SK-N-SH treated with all-trans-retinoic acid at 6 μM for 48 hours (cell line): Measurements from ENCODE around the gene CBARP.
"Not testable (repeated sequence)": the region's sequence is repeated elsewhere in the genome, so short reads cannot be mapped to it uniquely, and the experiment has no call there.

ENCODE experiments used
- ATAC-seq: fragments of 200-7000 bp; cut with Tn5 transposase; 3 replicates; pipeline ENCODE4 v1.9.1; 2020; ENCODE audit warnings: mild to moderate bottlenecking, moderate library complexity
- ARNTL ChIP-seq: fragments of 450-650 bp; formaldehyde crosslinking; IDR thresholded peaks from 2 replicates; pipeline ENCODE4 v1.5.0; 2020; ENCODE audit warnings: low read depth, mild to moderate bottlenecking, moderate library complexity, borderline replicate concordance
- BACH2 ChIP-seq: fragments of 250-450 bp; sonication (Bioruptor Pico); IDR thresholded peaks from 2 replicates; pipeline ENCODE4 v1.9.0; 2021; ENCODE audit warnings: mild to moderate bottlenecking, borderline replicate concordance
- CSDC2 ChIP-seq: fragments of 250-450 bp; sonication (Bioruptor Pico); IDR thresholded peaks from 2 replicates; pipeline ENCODE4 v1.5.0; 2020; ENCODE audit warnings: mild to moderate bottlenecking, moderate library complexity
- ESRRG ChIP-seq: fragments of 250-450 bp; sonication (Bioruptor Pico); IDR thresholded peaks from 2 replicates; pipeline ENCODE4 v1.6.1; 2021; ENCODE audit warnings: mild to moderate bottlenecking
- GLIS3 ChIP-seq: fragments of 250-450 bp; sonication (Bioruptor Pico); IDR thresholded peaks from 2 replicates; pipeline ENCODE4 v1.5.0; 2020; ENCODE audit warnings: mild to moderate bottlenecking, moderate library complexity
- OSR1 ChIP-seq: fragments of 250-450 bp; sonication (Bioruptor Pico); IDR thresholded peaks from 2 replicates; pipeline ENCODE4 v1.8.0; 2022; ENCODE audit warnings: moderate library complexity, mild to moderate bottlenecking, inconsistent platforms
- PPARA ChIP-seq: fragments of 250-450 bp; sonication (Bioruptor Pico); IDR thresholded peaks from 2 replicates; pipeline ENCODE4 v1.5.0; 2020; ENCODE audit warnings: mild to moderate bottlenecking, borderline replicate concordance
- RARB ChIP-seq: fragments of 250-450 bp; sonication (Bioruptor Pico); IDR thresholded peaks from 2 replicates; pipeline ENCODE4 v1.8.0; 2021; ENCODE audit warnings: mild to moderate bottlenecking, moderate library complexity
- SNAI2 ChIP-seq: fragments of 250-450 bp; sonication (Bioruptor Pico); IDR thresholded peaks from 2 replicates; pipeline ENCODE4 v1.5.0; 2020; ENCODE audit warnings: mild to moderate bottlenecking, moderate library complexity
- TOX ChIP-seq: fragments of 250-450 bp; sonication (Bioruptor Pico); IDR thresholded peaks from 2 replicates; pipeline ENCODE4 v1.8.0; 2021; ENCODE audit warnings: mild to moderate bottlenecking, moderate library complexity, borderline replicate concordance
- ZC3H10 ChIP-seq: fragments of 250-450 bp; sonication (Bioruptor Pico); IDR thresholded peaks from 2 replicates; pipeline ENCODE4 v1.5.1; 2021; ENCODE audit warnings: mild to moderate bottlenecking, moderate library complexity
- ZNF565 ChIP-seq: fragments of 450-650 bp; formaldehyde crosslinking; conservative IDR thresholded peaks from 2 replicates; pipeline ENCODE4 v1.5.0; 2020; ENCODE audit warnings: low read depth, mild to moderate bottlenecking, moderate library complexity
- ZNF70 ChIP-seq: fragments of 450-650 bp; formaldehyde crosslinking; IDR thresholded peaks from 2 replicates; pipeline ENCODE4 v1.5.0; 2020; ENCODE audit warnings: mild to moderate bottlenecking, moderate library complexity
- ZNF8 ChIP-seq: fragments of 450-650 bp; formaldehyde crosslinking; IDR thresholded peaks from 2 replicates; pipeline ENCODE4 v1.5.0; 2020; ENCODE audit warnings: mild to moderate bottlenecking, moderate library complexity
- TF ChIP-seq, protein P1 (sequence below): fragments of 250-450 bp; sonication (Bioruptor Pico); IDR thresholded peaks from 2 replicates; pipeline ENCODE4 v1.8.0; 2020; ENCODE audit warnings: mild to moderate bottlenecking, moderate library complexity, borderline replicate concordance
- TF ChIP-seq, protein P2 (sequence below): fragments of 250-450 bp; sonication (Bioruptor Pico); IDR thresholded peaks from 2 replicates; pipeline ENCODE4 v1.5.1; 2020; ENCODE audit warnings: low read depth, mild to moderate bottlenecking, moderate library complexity
- TF ChIP-seq, protein P3 (sequence below): fragments of 250-450 bp; sonication (Bioruptor Pico); IDR thresholded peaks from 2 replicates; pipeline ENCODE4 v1.5.1; 2021; ENCODE audit warnings: mild to moderate bottlenecking, moderate library complexity
- TF ChIP-seq, protein P4 (sequence below): fragments of 250-450 bp; sonication (Bioruptor Pico); IDR thresholded peaks from 2 replicates; pipeline ENCODE4 v1.5.0; 2020; ENCODE audit warnings: mild to moderate bottlenecking, moderate library complexity

CBARP gene

DNA sequence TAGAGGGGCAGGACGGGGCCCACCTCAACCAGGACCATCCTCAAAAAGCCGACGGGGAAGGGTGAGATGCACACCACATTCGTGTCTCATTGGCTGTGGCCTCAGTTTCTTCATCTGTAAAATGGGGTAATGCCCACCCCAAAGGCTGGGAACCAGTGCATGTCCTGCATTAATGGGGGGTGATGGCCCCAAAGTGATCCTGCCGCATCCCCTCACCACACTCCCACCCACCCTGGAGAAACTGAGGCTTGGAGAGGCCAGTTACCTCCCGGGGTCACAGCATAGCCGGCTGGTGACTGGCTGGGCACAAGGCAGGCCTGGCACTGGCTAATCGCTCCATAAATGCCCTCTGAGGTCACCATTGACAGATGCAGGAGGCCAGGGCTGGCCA lies 9.9 kb upstream of the CBARP start:
- TF ChIP-seq ZNF8 (CRISPR knock-in tag) (no peak), GLIS3 (CRISPR knock-in tag) (no peak), OSR1 (CRISPR knock-in tag) (no peak)
- TF ChIP-seq, protein P1, sequence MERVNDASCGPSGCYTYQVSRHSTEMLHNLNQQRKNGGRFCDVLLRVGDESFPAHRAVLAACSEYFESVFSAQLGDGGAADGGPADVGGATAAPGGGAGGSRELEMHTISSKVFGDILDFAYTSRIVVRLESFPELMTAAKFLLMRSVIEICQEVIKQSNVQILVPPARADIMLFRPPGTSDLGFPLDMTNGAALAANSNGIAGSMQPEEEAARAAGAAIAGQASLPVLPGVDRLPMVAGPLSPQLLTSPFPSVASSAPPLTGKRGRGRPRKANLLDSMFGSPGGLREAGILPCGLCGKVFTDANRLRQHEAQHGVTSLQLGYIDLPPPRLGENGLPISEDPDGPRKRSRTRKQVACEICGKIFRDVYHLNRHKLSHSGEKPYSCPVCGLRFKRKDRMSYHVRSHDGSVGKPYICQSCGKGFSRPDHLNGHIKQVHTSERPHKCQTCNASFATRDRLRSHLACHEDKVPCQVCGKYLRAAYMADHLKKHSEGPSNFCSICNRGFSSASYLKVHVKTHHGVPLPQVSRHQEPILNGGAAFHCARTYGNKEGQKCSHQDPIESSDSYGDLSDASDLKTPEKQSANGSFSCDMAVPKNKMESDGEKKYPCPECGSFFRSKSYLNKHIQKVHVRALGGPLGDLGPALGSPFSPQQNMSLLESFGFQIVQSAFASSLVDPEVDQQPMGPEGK (CRISPR knock-in tag): no peak
- no peak; the same call in 1 of the 3 replicates for ATAC-seq

DNA sequence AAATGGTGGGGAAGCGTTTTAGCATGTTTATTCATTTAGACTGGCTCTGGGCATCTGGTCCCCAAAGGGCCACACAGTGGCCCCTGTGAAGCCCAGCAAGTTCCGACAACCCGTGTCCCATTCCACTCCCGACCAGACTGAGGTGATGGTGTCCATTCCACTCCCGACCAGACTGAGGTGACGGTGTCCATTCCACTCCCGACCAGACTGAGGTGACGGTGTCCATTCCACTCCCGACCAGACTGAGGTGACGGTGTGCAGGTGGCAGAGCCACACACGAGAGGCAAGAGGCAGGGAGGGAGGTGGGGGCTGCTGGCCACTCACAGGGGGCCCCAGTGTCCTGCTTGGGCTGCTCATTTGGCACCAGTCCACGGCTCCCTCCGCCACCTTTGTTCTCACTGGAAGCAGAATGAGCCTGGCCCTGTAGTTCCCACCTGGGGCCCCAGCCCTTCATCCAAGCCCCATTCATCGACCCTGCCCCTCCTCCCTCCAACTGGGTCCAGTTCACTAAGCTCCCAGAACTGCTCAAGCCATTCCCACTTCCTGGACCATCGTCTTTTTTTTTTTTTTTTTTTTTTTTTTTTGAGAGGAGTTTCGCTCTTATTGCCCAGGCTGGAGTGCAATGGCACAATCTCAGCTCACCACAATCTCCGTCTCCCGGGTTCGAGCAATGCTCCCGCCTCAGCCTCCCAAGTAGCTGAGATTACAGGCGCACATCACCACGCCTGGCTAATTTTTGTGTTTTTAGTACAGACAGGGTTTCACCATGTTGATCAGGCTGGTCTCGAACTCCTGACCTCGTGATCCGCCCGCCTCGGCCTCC lies 8.7 kb upstream of the CBARP start:
- not testable (repeated sequence) for ATAC-seq

DNA sequence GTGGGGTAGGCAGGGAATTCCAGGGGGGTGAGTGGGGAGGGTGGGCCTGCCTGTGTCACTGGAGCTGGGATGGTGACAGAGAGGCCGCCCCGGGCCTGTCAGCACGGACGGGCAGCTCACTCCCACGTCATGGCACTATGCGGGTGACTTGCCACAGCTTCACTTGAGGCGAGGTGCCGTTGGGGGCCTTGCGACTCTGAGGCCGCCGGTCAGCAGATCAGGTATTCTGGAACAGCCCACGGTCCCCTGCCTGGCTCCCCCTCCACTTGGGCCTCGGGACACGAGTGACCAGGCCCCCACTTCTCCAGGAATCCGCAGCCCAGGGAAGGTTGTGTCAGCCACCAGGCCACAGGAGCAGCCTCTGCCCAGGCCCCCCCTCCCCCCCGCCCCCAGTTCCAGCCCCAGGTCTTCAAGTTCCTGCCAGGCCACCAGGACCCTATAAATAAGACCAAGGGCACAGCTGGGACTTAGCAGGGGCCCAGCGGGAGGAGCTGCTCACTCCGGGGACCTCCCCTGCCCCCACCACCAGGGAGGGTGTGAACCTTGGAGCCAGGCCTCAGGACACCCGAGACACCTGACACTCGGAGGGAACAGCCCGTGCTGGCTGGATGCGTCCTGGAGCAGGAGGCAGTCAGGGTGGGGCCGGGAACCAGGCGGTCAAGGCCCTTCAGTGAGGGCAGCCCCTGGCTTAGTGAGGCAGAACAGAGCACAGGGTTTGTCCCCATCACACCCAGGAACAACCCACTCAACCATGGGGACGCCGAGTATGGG lies 7.9 kb upstream of the CBARP start:
- TF ChIP-seq, protein P2, sequence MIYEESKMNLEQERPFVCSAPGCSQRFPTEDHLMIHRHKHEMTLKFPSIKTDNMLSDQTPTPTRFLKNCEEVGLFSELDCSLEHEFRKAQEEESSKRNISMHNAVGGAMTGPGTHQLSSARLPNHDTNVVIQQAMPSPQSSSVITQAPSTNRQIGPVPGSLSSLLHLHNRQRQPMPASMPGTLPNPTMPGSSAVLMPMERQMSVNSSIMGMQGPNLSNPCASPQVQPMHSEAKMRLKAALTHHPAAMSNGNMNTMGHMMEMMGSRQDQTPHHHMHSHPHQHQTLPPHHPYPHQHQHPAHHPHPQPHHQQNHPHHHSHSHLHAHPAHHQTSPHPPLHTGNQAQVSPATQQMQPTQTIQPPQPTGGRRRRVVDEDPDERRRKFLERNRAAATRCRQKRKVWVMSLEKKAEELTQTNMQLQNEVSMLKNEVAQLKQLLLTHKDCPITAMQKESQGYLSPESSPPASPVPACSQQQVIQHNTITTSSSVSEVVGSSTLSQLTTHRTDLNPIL (CRISPR knock-in tag): no peak
- TF ChIP-seq ESRRG (CRISPR knock-in tag) (no peak), ZC3H10 (CRISPR knock-in tag) (no peak)
- TF ChIP-seq, all 23 proteins: peak for 0
- no peak for ATAC-seq

DNA sequence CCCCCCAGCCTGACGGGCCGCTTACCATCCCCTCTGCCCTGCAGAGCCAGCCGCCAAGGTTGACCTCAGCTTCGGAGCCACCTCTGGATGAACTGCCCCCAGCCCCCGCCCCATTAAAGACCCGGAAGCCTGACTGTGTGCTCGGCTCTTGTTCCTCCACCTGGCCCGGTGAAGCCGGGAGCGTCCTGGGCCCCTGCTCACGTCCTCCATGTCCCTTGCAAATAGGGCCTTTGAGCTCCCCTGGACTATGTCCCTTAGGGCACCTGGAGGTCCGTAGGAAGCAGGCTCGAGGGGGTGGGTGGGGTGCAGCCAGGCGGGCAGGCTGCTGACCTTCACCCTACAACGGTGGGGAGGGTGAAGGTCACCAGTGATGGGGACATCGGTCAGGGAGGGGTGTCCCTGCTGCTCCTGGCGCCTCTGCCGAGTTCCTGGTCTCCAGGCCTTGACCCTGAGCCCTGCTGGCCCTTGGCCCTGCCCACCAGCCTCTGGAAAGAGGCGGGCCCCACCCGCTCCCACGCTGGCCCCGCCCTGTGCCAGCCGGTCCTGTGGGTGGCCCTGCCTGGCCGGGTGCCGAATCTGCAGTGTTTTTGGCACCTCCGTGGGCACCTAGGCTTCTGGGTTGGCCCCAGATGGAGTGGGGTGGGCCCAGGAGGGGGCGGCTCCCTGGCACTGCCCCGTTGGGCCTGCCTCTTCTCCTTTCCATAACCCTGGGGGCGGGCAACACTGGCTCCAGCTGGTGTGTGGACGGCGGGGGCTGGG lies 7.1 kb upstream of the CBARP start:
- no peak for ATAC-seq
- TF ChIP-seq BACH2 (CRISPR knock-in tag): no peak
- no peak for TF ChIP-seq ARNTL
- no peak for TF ChIP-seq TOX (CRISPR knock-in tag)
- TF ChIP-seq, protein P3, sequence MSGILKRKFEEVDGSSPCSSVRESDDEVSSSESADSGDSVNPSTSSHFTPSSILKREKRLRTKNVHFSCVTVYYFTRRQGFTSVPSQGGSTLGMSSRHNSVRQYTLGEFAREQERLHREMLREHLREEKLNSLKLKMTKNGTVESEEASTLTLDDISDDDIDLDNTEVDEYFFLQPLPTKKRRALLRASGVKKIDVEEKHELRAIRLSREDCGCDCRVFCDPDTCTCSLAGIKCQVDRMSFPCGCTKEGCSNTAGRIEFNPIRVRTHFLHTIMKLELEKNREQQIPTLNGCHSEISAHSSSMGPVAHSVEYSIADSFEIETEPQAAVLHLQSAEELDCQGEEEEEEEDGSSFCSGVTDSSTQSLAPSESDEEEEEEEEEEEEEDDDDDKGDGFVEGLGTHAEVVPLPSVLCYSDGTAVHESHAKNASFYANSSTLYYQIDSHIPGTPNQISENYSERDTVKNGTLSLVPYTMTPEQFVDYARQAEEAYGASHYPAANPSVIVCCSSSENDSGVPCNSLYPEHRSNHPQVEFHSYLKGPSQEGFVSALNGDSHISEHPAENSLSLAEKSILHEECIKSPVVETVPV: no peak
- no peak for TF ChIP-seq ZNF565 (CRISPR knock-in tag)
- no peak for TF ChIP-seq RARB
- TF ChIP-seq ZC3H10 (CRISPR knock-in tag): no peak
- TF ChIP-seq, protein P2 (CRISPR knock-in tag): no peak
- TF ChIP-seq GLIS3 (CRISPR knock-in tag): no peak
- no peak for TF ChIP-seq PPARA (CRISPR knock-in tag)
- no peak for TF ChIP-seq OSR1 (CRISPR knock-in tag)
- TF ChIP-seq ESRRG (CRISPR knock-in tag): no peak
- TF ChIP-seq, protein P1 (CRISPR knock-in tag): no peak
- TF ChIP-seq, protein P4, sequence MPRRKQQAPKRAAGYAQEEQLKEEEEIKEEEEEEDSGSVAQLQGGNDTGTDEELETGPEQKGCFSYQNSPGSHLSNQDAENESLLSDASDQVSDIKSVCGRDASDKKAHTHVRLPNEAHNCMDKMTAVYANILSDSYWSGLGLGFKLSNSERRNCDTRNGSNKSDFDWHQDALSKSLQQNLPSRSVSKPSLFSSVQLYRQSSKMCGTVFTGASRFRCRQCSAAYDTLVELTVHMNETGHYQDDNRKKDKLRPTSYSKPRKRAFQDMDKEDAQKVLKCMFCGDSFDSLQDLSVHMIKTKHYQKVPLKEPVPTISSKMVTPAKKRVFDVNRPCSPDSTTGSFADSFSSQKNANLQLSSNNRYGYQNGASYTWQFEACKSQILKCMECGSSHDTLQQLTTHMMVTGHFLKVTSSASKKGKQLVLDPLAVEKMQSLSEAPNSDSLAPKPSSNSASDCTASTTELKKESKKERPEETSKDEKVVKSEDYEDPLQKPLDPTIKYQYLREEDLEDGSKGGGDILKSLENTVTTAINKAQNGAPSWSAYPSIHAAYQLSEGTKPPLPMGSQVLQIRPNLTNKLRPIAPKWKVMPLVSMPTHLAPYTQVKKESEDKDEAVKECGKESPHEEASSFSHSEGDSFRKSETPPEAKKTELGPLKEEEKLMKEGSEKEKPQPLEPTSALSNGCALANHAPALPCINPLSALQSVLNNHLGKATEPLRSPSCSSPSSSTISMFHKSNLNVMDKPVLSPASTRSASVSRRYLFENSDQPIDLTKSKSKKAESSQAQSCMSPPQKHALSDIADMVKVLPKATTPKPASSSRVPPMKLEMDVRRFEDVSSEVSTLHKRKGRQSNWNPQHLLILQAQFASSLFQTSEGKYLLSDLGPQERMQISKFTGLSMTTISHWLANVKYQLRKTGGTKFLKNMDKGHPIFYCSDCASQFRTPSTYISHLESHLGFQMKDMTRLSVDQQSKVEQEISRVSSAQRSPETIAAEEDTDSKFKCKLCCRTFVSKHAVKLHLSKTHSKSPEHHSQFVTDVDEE (CRISPR knock-in tag): no peak
- no peak for TF ChIP-seq ZNF70 (CRISPR knock-in tag)
- TF ChIP-seq CSDC2 (CRISPR knock-in tag): no peak
- no peak for TF ChIP-seq SNAI2
